IMR-90 (cell line): ENCODE data around the gene TCF4. TPM values are rescaled to one million over a fixed set of nuclear protein-coding genes. Genes with fewer than 3 reads are reported as not detected.

Experiments used
- ATAC-seq: fragments of 200-7000 bp; cut with Tn5 transposase; 2 replicates; pipeline ENCODE4 v1.9.1; 2020; ENCODE audit warnings: low read depth, mild to moderate bottlenecking, moderate library complexity
- BruUV-seq: library from RNA; stranded (reverse); fragments of 400-500 nt; replicated peaks from 2 replicates; lab custom pipeline; 2021; lab: Mats Ljungman, UMichigan
- CTCF ChIA-PET: fragments of 300-600 bp; formaldehyde crosslinking; extraction: SDS; loops from one replicate; lab custom pipeline; 2021; ENCODE audit warnings: antibody characterized with exemption; lab: Yijun Ruan, JAX
- POLR2A ChIA-PET: fragments of 300-600 bp; sonication (Branson Sonifier 250); formaldehyde crosslinking; loops from one replicate; lab custom pipeline; 2022; ENCODE audit warnings: antibody characterized with exemption; ENCODE audit not compliant: unreplicated experiment; lab: Charles Lee
- DNase-seq: peaks from one replicate; pipeline ENCODE4 v3.0.0; 2013
- H2AFZ ChIP-seq: replicated peaks from 2 replicates; pipeline ENCODE3; 2013; ENCODE audit warnings: low read length, mild to moderate bottlenecking; ENCODE audit not compliant: poor library complexity
- H2AK5ac ChIP-seq: 2 replicates; pipeline ENCODE4 v1.6.1; 2013; ENCODE audit warnings: low read depth, low read length, inconsistent platforms
- H2AK9ac ChIP-seq: replicated peaks from 2 replicates; pipeline ENCODE3; 2013; ENCODE audit warnings: mild to moderate bottlenecking, low read depth, low read length, moderate library complexity; ENCODE audit not compliant: poor library complexity
- H2BK120ac ChIP-seq: 2 replicates; pipeline ENCODE4 v1.6.1; 2013; ENCODE audit warnings: low read depth, low read length, inconsistent platforms
- H2BK15ac ChIP-seq: 3 replicates; pipeline ENCODE4 v1.6.1; 2013; ENCODE audit warnings: low read depth, low read length, inconsistent platforms
- H2BK20ac ChIP-seq: 2 replicates; pipeline ENCODE4 v1.6.1; 2013; ENCODE audit warnings: low read depth, mild to moderate bottlenecking, inconsistent platforms, low read length, moderate library complexity
- H2BK5ac ChIP-seq: 2 replicates; pipeline ENCODE4 v1.6.1; 2013; ENCODE audit warnings: mild to moderate bottlenecking, low read depth, low read length, inconsistent platforms; ENCODE audit not compliant: poor library complexity, severe bottlenecking
- H3K14ac ChIP-seq: replicated peaks from 2 replicates; pipeline ENCODE4 v1.6.1; 2013; ENCODE audit warnings: low read depth, low read length, inconsistent platforms
- H3K18ac ChIP-seq: 2 replicates; pipeline ENCODE4 v1.6.1; 2013; ENCODE audit warnings: low read depth, low read length, control low read depth
- H3K23ac ChIP-seq: 2 replicates; pipeline ENCODE4 v1.6.1; 2013; ENCODE audit warnings: low read depth, low read length, inconsistent platforms
- H3K27ac ChIP-seq: 2 replicates; pipeline ENCODE4 v1.5.1; 2013; ENCODE audit warnings: mild to moderate bottlenecking, control low read depth, low read length; ENCODE audit not compliant: insufficient read depth
- H3K27me3 ChIP-seq: 2 replicates; pipeline ENCODE4 v1.6.1; 2013; ENCODE audit warnings: low read length; ENCODE audit not compliant: control insufficient read depth, insufficient read depth
- H3K36me3 ChIP-seq: 2 replicates; pipeline ENCODE4 v1.6.1; 2013; ENCODE audit warnings: low read length, mixed read lengths; ENCODE audit not compliant: control insufficient read depth, insufficient read depth
- H3K4ac ChIP-seq: 2 replicates; pipeline ENCODE4 v1.6.1; 2013; ENCODE audit warnings: low read depth, low read length, inconsistent platforms
- H3K4me1 ChIP-seq: 2 replicates; pipeline ENCODE4 v1.6.1; 2013; ENCODE audit warnings: low read length, mixed read lengths; ENCODE audit not compliant: control insufficient read depth, insufficient read depth
- H3K4me2 ChIP-seq: 2 replicates; pipeline ENCODE4 v1.6.1; 2013; ENCODE audit warnings: low read depth, mild to moderate bottlenecking, control low read depth, low read length, moderate library complexity
- H3K4me3 ChIP-seq: 2 replicates; pipeline ENCODE4 v1.5.1; 2013; ENCODE audit warnings: low read depth, mild to moderate bottlenecking, control low read depth, low read length, moderate library complexity; ENCODE audit not compliant: insufficient read depth
- H3K56ac ChIP-seq: 2 replicates; pipeline ENCODE4 v1.6.1; 2013; ENCODE audit warnings: low read length, inconsistent platforms; ENCODE audit not compliant: insufficient read depth; ENCODE audit errors: extremely low read depth
- H3K79me1 ChIP-seq, 2 experiments: 2 replicates each; pipeline ENCODE4 v1.6.1; 2013; ENCODE audit warnings: low read length in 2 of 2, inconsistent platforms in 1 of 2, low read depth in 1 of 2
- H3K9ac ChIP-seq: 2 replicates; pipeline ENCODE4 v1.6.1; 2013; ENCODE audit warnings: low read depth, low read length, control low read depth
- H3K9me1 ChIP-seq: 2 replicates; pipeline ENCODE4 v1.6.1; 2013; ENCODE audit warnings: low read length, inconsistent platforms; ENCODE audit not compliant: insufficient read depth
- H3K9me3 ChIP-seq: 2 replicates; pipeline ENCODE4 v1.6.1; 2013; ENCODE audit warnings: low read length; ENCODE audit not compliant: control insufficient read depth, insufficient read depth
- H4K20me1 ChIP-seq: 2 replicates; pipeline ENCODE4 v1.6.1; 2013; ENCODE audit warnings: low read length, inconsistent platforms; ENCODE audit not compliant: insufficient read depth
- H4K5ac ChIP-seq: 2 replicates; pipeline ENCODE4 v1.6.1; 2013; ENCODE audit warnings: mild to moderate bottlenecking, low read depth, low read length, control low read depth
- H4K8ac ChIP-seq, 2 experiments: 2 replicates each; pipeline ENCODE4 v1.6.1; 2013; ENCODE audit warnings: low read depth in 2 of 2, low read length in 2 of 2, control low read depth in 1 of 2, inconsistent platforms in 1 of 2
- H4K91ac ChIP-seq: 2 replicates; pipeline ENCODE4 v1.6.1; 2013; ENCODE audit warnings: low read depth, low read length, inconsistent platforms; ENCODE audit not compliant: insufficient read depth
- MXI1 ChIP-seq: IDR thresholded peaks from 2 replicates; pipeline ENCODE4 v1.6.1; 2012; ENCODE audit warnings: low read depth, mild to moderate bottlenecking, low read length, moderate library complexity, borderline replicate concordance
- NFE2L2 ChIP-seq: fragments of 150-350 bp; IDR thresholded peaks from 2 replicates; pipeline ENCODE4 v1.6.1; 2016; ENCODE audit warnings: low read depth, mild to moderate bottlenecking, low read length
- WGBS, 2 experiments: methylation state at CpG; one replicate each; pipeline versions ENCODE4 v1.1.5 to v1.1.7; 2013; ENCODE audit warnings: missing lambda C conversion rate in 2 of 2; ENCODE audit not compliant: insufficient read length in 1 of 2; ENCODE audit errors: extremely low coverage in 2 of 2; 5-methylcytosine and 5-hydroxymethylcytosine counted together
- dilution Hi-C: fragments of 300-500 bp; cut with HindIII; formaldehyde crosslinking; loops from one replicate; pipeline ENCODE4 v1.14.3; 2018; ENCODE audit warnings: low sequenced_read_pairs; ENCODE audit not compliant: unreplicated experiment
- in situ Hi-C: fragments of 300-500 bp; cut with MboI; formaldehyde crosslinking; loops from 3 replicates; pipeline ENCODE4 v1.14.3; 2019; ENCODE audit warnings: low sequenced_read_pairs, inconsistent platforms, mixed read lengths
- intact Hi-C: fragments of 100-400 bp; cut with micrococcal nuclease; formaldehyde crosslinking; loops from 2 replicates; pipeline ENCODE4 v1.10.0; 2022
- polyA plus RNA-seq, 3 experiments: library from polyadenylated mRNA; depleted of rRNA; stranded (reverse); fragments of >200 nt; gene quantifications; 2 replicates each; pipeline ENCODE4 v1.2.3, GENCODE V29; 2012; ENCODE audit warnings: low replicate concordance in 1 of 3
- total RNA-seq: library from RNA; depleted of rRNA; stranded (reverse); fragments of >200 nt; gene quantifications from 2 replicates; pipeline ENCODE4 v1.2.3, GENCODE V29; 2012

TCF4 gene
- total and polyA plus RNA-seq, 2 of the 4 experiments (the other 2 are of a cell fraction), result 30.0 to 87.1 TPM

- no peak overlapping the region for H3K4me2 ChIP-seq
- no peaks in the 10 kb centered on the region for H4K20me1 ChIP-seq
- ATAC-seq (no peak), DNase-seq (peak; percentile 70)
- no TSS peak for BruUV-seq
- H4K91ac ChIP-seq, result peak overlapping the region; percentile 7; the same call in 1 of the 2 replicates
- peak overlapping the region; percentile 30; the same call in 1 of the 2 replicates for H3K4ac ChIP-seq
- peak; percentile 3; the same call in 1 of the 2 replicates for TF ChIP-seq NFE2L2
- no peak for TF ChIP-seq MXI1
- H2BK120ac ChIP-seq, result 0 out of 2 replicates have a peak overlapping the region, but pooled peaks have one; percentile 16
- no peaks in the 10 kb centered on the region for H3K9me3 ChIP-seq
- H2BK5ac ChIP-seq, result no peak overlapping the region
- H3K27ac ChIP-seq, result no peak overlapping the region
- dilution Hi-C loops, result no loop called here
- H2AK9ac ChIP-seq, result peak overlapping the region; percentile 31
- H3K79me1 ChIP-seq, result peaks cover 0 to 9% of the 10 kb centered on the region in 2 experiments; a peak in 1 of 4 replicates
- H3K36me3 ChIP-seq, result no peaks in the 10 kb centered on the region
- H3K27me3 ChIP-seq, result no peaks in the 10 kb centered on the region
- ChIA-PET CTCF (no interaction called here), POLR2A (interaction anchor here (0.6 kb wide), 1 partner anchor 187 kb away, joined by 11 read pairs; no protein-coding TSS in a partner anchor)
- no CpG with 5 or more reads among the region's 4 CpGs for WGBS, 2 experiments
- in situ Hi-C loops, result loop anchor here (10.0 kb wide), 1 partner anchor 182 kb away; no protein-coding TSS in a partner anchor
- peaks cover 3% of the 10 kb centered on the region for H3K4me1 ChIP-seq
- no peak overlapping the region for H3K9ac ChIP-seq
- no peak overlapping the region for H3K56ac ChIP-seq
- no peak overlapping the region for H3K18ac ChIP-seq
- peak overlapping the region; percentile 34; the same call in 1 of the 2 replicates for H2BK20ac ChIP-seq
- H2BK15ac ChIP-seq, result no peak overlapping the region
- H2AK5ac ChIP-seq, result 0 out of 2 replicates have a peak overlapping the region, but pooled peaks have one; percentile 13
- no peak overlapping the region for H4K8ac ChIP-seq
- no peak overlapping the region for H3K23ac ChIP-seq
- peak overlapping the region; percentile 34 for H2AFZ ChIP-seq
- H4K5ac ChIP-seq, result peak overlapping the region; percentile 36; the same call in 1 of the 2 replicates
- no peak overlapping the region for H3K4me3 ChIP-seq
- H3K14ac ChIP-seq, result 0 out of 2 replicates have a peak overlapping the region, but pooled peaks have one; percentile 48
- intact Hi-C loops, result no loop called here
- no peaks in the 10 kb centered on the region; the same call in 1 of the 2 replicates for H3K9me1 ChIP-seq
These were observed 4.6 kb upstream of the TCF4 start for GRCh38 chr18:55592572-55592971.
